Measurements from ENCODE around the gene CAMK2D.
A peak's percentile ranks its signal among the peaks of the same experiment; 100 is the strongest.

The CAMK2D gene

GRCh38 chr4:113468165-113469022 lies 293.1 kb downstream of the CAMK2D start:
- peak; percentile 100 for DNase-seq (ENCODE audit: low read depth)
- TF ChIP-seq, protein P1, sequence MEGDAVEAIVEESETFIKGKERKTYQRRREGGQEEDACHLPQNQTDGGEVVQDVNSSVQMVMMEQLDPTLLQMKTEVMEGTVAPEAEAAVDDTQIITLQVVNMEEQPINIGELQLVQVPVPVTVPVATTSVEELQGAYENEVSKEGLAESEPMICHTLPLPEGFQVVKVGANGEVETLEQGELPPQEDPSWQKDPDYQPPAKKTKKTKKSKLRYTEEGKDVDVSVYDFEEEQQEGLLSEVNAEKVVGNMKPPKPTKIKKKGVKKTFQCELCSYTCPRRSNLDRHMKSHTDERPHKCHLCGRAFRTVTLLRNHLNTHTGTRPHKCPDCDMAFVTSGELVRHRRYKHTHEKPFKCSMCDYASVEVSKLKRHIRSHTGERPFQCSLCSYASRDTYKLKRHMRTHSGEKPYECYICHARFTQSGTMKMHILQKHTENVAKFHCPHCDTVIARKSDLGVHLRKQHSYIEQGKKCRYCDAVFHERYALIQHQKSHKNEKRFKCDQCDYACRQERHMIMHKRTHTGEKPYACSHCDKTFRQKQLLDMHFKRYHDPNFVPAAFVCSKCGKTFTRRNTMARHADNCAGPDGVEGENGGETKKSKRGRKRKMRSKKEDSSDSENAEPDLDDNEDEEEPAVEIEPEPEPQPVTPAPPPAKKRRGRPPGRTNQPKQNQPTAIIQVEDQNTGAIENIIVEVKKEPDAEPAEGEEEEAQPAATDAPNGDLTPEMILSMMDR (IDR thresholded peaks at IDR 0.05; ENCODE audit: insufficient read depth, low read depth, low read length, missing control alignments) = no peak
- H3K4me3 ChIP-seq (ENCODE audit: low read length) = peak overlapping the region; percentile 38

GRCh38 chr4:113467581-113467980 lies 294.0 kb downstream of the CAMK2D start:
- peak overlapping the region; percentile 38 for H3K4me3 ChIP-seq (ENCODE audit: low read length)
- peak; percentile 91 for DNase-seq (ENCODE audit: low read depth)
- TF ChIP-seq, protein P1 (IDR thresholded peaks at IDR 0.05; ENCODE audit: insufficient read depth, low read depth, low read length, missing control alignments) = no peak

DNA sequence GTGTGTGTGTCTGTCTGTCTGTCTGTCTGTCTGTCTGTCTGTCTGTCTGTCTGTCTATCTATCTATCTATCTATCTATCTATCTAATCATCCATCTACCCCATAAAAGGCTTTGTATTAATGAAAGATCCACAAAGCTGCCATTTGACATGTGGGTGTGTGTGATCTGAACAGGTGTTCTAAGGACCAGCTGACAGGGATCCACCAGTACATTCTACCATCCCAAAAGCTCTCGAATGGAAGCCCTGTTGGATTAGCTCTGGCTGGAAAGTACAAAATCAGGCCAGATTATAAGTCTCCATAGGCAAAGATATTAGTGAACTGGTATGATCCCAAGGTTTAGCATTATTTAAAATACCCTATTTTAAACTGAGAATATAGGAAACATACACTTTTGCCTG lies 299.3 kb downstream of the CAMK2D start:
- H3K4me3 ChIP-seq (ENCODE audit: low read length) = no peak overlapping the region
- DNase-seq (ENCODE audit: low read depth) = no peak
- TF ChIP-seq, protein P1 (IDR thresholded peaks at IDR 0.05; ENCODE audit: insufficient read depth, low read depth, low read length, missing control alignments) = no peak

DNA sequence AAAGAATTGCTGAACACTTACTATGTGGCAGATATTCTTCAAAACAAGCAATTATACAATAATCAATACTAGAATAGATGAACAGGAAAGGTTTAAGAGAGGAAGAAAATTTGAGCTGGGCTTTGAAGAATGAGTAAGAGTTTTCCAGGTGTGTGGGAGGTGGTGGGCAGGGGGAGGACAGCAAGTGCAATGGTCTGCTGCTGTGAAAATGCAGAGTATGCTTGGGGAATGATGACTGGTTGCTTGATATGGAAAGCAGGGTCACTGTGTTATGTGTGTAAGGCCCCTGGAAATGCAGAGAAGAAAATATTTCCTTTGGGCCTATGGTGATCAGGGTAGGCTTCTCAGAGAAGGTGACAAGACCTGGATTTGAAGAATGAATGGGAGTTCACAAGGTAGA lies 300.3 kb downstream of the CAMK2D start:
- DNase-seq (ENCODE audit: low read depth) = no peak
- TF ChIP-seq, protein P1 (IDR thresholded peaks at IDR 0.05; ENCODE audit: insufficient read depth, low read depth, low read length, missing control alignments) = no peak
- H3K4me3 ChIP-seq (ENCODE audit: low read length) = no peak overlapping the region

DNA sequence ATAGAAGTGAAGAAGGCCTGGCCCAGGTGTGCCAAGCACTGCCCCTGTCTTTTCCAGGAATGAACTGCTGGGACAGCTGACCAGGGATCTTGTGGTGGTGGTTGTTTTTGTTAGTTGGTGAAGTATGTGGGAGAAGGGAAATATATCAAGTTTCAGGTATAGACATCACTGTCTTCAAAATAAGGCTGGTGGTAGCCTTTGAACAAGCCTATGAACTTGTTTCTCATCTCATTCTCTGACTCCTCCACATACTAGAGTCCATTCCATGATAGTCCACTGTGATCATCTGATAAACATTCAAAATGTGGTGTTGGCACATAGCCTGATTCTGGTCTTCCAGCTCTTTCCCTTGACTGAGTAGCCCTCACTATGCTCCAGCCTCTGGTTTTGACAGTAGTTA lies 303.7 kb downstream of the CAMK2D start:
- no peak for DNase-seq (ENCODE audit: low read depth)

GRCh38 chr4:113457121-113457520 lies 304.4 kb downstream of the CAMK2D start:
- TF ChIP-seq, protein P1 (IDR thresholded peaks at IDR 0.05; ENCODE audit: insufficient read depth, low read depth, low read length, missing control alignments) = no peak
- no peak for DNase-seq (ENCODE audit: low read depth)
- H3K4me3 ChIP-seq (ENCODE audit: low read length) = no peak overlapping the region

More for the DNA sequence above, 303.7 kb downstream of the CAMK2D start:
- TF ChIP-seq, protein P1 (IDR thresholded peaks at IDR 0.05; ENCODE audit: insufficient read depth, low read depth, low read length, missing control alignments) = no peak
- no peak overlapping the region for H3K4me3 ChIP-seq (ENCODE audit: low read length)

DNA sequence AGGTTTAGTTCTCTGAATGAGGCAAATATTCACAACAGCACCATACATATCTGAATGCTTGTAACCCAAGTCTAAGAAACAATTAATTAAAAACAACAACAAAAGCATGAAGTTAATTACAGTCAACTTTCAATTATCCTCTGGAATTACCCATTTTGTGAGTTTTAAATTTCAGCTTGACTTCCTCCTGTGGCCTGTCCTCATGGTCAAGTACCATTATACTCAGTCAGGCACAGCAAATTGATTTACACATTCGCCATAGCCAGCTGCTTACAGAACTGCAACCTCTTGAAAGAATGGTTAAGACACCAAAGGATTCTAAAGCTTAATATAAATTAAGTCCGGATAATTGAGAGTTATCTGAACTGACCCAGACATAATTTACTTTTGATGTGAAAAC lies 306.5 kb downstream of the CAMK2D start:
- TF ChIP-seq, protein P1 (IDR thresholded peaks at IDR 0.05; ENCODE audit: insufficient read depth, low read depth, low read length, missing control alignments) = no peak
- DNase-seq (ENCODE audit: low read depth) = no peak
- no peak overlapping the region for H3K4me3 ChIP-seq (ENCODE audit: low read length)

Measured in epithelial cell of esophagus (primary cell).